Measurements from ENCODE around the gene SLC1A7. TPM values are rescaled to one million over a fixed set of nuclear protein-coding genes. Genes with fewer than 3 reads are reported as not detected.

The SLC1A7 gene
- total RNA-seq, 1 donor: 0.94 TPM

DNA sequence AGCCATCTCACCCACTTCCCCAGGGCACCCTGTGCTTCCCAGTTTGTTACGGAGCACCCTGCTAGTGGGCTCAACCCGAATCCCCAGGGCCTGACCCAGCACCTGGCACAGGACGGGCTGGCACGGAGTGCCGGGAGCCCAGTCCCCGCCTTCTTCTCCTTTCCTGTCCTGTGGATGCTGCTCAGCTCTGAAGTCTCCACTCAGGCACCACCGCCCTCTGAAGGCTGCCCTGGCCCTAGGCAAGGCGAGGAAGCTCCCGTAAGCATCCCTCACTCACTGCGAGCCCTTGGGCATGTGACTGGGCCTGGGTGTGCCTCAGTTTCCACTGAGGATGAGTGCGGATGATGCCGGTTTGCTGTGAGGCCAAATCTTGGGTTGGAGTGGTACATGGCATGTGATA is 21.8 kb downstream of the SLC1A7 start:
- Histone ChIP-seq H3K27me3 (ENCODE audit: insufficient read depth, low read length) (no peaks in the 10 kb centered on the region), H3K4me1 (ENCODE audit: insufficient read depth, low read length) (no peaks in the 10 kb centered on the region), H3K4me3 (ENCODE audit: low read length) (no peak overlapping the region), H3K9me3 (ENCODE audit: low read depth, low read length) (no peaks in the 10 kb centered on the region)

DNA sequence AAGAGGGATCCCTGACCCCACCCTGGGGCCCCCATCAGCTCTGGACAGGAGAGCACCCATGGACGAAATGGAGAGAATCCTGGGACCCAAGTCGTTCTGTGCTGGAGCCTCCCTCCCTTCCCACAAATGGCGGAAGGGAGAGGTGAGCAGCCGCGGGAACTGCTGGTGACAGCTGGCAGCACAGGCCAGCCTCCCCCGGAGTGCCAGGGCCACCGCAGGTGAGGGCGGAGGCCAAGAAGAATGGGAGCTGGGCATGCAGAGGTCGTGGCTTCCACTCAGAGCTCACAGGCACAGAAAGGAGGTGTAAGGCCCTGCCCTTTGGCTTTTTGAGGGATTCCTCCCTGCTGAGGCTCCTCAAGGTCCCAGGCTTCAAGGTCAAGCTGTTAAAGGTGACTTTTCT is 24.6 kb downstream of the SLC1A7 start:
- Histone ChIP-seq H3K27me3 (ENCODE audit: insufficient read depth, low read length) (no peaks in the 10 kb centered on the region), H3K9me3 (ENCODE audit: low read depth, low read length) (no peaks in the 10 kb centered on the region), H3K4me1 (ENCODE audit: insufficient read depth, low read length) (no peaks in the 10 kb centered on the region), H3K4me3 (ENCODE audit: low read length) (no peak overlapping the region)

DNA sequence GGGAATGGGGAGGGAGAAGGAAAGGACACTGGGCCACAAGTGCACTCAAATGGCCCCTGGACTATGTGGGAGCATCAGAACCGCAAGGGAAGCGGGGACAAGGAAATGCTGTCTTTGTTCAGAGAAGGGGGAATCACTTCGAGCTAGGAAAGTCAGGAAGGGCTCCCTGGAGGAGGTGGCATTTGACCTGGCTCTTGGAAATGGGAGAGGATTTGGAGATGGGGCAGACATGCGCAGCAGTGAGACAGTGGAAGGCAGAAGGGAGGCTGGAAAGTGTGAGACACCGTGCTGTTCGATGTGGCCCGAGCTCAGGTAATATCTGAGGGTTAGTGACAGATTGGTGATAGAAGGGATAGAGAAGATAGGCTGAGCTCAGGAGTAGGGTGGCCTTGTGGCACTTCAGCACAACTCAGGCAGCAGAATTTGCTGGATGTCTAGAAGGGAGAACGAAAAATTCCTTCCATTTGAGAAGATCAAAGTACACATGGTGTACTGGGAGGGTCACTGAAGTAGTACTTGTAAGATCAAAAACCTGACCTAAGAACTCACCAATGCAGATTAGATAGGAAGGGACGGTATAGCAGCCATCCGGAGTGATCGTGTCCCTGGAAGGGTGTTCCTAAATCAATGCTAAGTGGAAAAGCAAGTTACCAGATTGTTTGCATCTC is 25.4 kb downstream of the SLC1A7 start:
- H3K27me3 ChIP-seq (ENCODE audit: insufficient read depth, low read length): no peaks in the 10 kb centered on the region
- H3K9me3 ChIP-seq (ENCODE audit: low read depth, low read length): no peaks in the 10 kb centered on the region
- no peak overlapping the region for H3K4me3 ChIP-seq (ENCODE audit: low read length)
- no peaks in the 10 kb centered on the region for H3K4me1 ChIP-seq (ENCODE audit: insufficient read depth, low read length)

DNA sequence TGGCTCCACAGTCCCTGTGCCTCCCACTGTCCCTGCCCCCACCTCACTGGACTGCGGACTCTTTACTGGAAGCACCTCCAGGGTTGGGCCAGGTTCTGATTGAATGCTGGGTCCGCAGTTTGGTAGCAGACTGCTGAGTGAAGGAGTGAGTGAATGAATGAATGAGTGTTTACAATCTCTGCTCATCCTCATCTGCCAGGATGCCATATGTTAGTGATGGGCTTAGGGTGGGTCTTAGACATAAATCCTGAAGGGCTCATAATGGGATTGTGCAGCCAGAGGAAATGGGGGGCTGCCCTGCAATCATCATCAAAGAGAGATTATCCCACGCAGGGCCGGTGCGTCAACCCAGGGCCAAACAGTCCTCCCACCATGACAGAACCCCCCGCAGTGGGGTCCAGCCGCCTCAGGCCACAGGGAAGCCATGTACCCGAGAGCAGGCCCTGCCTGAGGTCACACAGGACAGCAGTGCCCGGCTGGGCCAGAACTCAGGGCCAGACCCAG is 26.1 kb downstream of the SLC1A7 start:
- no peaks in the 10 kb centered on the region for H3K27me3 ChIP-seq (ENCODE audit: insufficient read depth, low read length)

DNA sequence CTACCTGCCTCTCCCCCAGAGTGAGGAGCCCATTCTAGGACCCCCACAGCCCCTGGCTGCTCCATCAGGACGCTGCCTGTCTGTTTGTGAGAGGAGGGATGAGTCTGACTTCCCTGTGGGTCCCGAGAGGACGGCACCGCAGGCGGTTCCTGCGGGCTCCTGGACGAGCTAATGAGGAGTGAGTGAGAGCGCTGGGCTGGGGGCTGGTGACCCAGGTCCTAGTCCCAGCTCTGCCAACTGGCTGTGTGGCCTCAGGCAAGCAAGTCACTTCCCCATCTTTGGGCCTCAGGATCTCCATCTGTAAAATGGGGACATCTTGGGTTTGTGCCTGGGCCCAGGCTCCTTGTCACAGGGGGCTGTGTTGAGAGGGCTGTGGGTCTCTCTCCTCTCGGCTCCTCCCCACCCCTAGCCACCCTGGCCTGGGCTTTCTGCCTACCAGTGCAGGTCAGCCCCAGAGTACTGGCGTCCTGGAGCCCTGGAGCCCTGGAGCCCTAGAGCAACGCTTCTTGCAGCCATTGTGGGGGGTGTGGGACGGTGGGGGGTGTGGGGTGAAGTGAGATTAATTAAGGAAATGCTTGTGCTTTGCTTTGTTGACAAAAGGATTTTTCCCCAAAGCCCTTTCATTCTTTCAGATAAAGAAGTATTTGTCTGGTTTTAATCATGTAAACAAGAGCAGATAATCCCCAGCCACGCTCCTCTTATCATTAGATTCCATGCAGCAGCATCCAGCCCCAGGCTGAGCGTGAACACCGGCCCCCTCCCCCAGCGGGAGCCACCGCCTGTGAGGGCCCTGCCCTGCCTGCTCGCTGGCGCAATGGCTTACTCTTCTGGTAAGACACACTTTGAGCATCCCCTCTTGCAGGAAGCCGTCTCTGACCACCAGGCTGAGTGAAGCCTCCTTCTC is 26.8 kb downstream of the SLC1A7 start:
- Histone ChIP-seq H3K27me3 (ENCODE audit: insufficient read depth, low read length) (no peaks in the 10 kb centered on the region), H3K4me1 (ENCODE audit: insufficient read depth, low read length) (peaks cover 11% of the 10 kb centered on the region), H3K4me3 (ENCODE audit: low read length) (no peak overlapping the region), H3K9me3 (ENCODE audit: low read depth, low read length) (no peaks in the 10 kb centered on the region)

More for the DNA sequence above, 26.1 kb downstream of the SLC1A7 start:
- no peaks in the 10 kb centered on the region for H3K9me3 ChIP-seq (ENCODE audit: low read depth, low read length)
- H3K4me3 ChIP-seq (ENCODE audit: low read length): no peak overlapping the region
- peaks cover 4% of the 10 kb centered on the region for H3K4me1 ChIP-seq (ENCODE audit: insufficient read depth, low read length)

DNA sequence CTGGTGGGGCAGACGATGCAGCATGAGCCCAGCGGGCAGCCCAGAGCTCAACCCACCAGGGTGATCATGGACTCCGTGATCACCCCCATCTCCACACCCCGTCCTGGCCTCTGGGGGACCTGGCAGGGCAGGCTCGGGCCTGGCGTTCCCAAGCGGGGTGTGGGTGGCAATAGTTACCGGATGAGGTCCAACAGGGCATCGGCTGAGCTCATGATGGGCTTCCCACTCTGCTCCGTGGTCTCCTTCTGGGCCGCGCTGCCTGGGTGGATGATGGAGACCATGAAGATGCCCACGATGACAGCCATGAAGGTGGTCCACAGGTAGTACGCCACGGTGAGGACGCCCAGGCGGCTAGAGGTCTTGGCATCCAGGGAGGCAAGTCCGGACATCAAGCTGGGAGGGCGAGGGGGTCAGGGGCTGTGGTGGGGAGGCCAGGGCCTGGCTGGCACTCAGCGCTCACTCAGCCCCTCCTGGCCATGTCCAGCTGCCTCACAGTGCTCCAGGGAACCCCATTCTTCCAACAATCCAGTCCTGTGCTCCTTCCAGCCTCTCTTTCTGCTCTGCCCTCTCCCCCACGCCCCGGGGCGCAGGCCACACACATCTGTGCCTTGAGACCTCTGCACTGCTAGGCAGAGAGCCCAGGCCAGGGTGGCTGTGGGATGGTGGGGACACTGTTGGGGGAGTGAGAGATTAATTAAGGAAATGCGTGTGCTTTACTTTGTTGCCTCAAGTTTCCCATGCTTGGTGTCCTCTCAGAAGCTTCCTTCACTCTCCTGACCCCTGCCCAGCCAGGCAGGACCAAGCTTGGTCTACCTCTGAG is 27.6 kb downstream of the SLC1A7 start:
- Histone ChIP-seq H3K4me1 (ENCODE audit: insufficient read depth, low read length) (peaks cover 19% of the 10 kb centered on the region), H3K27me3 (ENCODE audit: insufficient read depth, low read length) (no peaks in the 10 kb centered on the region), H3K4me3 (ENCODE audit: low read length) (no peak overlapping the region), H3K9me3 (ENCODE audit: low read depth, low read length) (no peaks in the 10 kb centered on the region)

DNA sequence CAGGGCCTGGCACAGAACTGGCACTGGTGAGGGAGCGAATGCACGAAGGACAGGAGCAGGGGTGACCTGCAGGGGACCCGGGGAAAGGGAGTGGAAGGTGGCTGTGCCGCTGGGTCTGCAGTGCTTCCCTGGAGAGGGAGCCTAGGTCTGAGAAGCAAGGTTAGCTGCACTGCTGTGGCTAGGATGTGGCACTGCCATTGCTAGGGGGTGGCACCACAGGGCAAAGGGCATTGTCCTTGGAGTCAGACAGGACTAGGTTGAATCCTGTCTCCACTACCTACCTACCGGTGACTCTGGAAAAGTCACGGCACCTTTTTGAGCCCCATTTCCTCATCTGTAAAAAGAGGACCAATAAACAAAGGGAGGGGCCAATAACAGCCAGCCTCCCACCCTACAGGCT is 28.3 kb downstream of the SLC1A7 start:
- no peak overlapping the region for H3K4me3 ChIP-seq (ENCODE audit: low read length)
- H3K4me1 ChIP-seq (ENCODE audit: insufficient read depth, low read length): peaks cover 20% of the 10 kb centered on the region
- H3K27me3 ChIP-seq (ENCODE audit: insufficient read depth, low read length): no peaks in the 10 kb centered on the region
- no peaks in the 10 kb centered on the region for H3K9me3 ChIP-seq (ENCODE audit: low read depth, low read length)

DNA sequence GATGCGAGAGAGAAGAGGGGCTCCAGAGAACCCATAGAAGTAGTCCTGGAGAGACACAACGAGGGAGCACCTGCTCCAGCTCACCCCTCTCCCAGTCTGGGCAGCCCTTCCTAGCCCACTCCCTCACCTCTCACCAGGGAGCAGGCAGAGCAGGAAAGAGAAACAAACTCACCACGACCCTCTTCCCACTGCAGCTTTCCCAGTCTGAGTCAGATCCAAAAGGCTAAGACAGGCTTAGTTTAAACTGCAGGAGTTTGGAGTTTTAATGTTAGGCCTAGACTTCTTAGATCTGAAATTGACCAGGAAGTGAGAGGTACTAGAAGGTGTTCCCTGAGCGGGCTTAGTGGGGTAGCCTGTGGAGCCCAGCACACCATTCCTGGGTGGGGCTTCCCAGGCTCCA is 29.6 kb downstream of the SLC1A7 start:
- no peaks in the 10 kb centered on the region for H3K27me3 ChIP-seq (ENCODE audit: insufficient read depth, low read length)
- peaks cover 22% of the 10 kb centered on the region for H3K4me1 ChIP-seq (ENCODE audit: insufficient read depth, low read length)
- H3K9me3 ChIP-seq (ENCODE audit: low read depth, low read length): no peaks in the 10 kb centered on the region
- no peak overlapping the region for H3K4me3 ChIP-seq (ENCODE audit: low read length)

DNA sequence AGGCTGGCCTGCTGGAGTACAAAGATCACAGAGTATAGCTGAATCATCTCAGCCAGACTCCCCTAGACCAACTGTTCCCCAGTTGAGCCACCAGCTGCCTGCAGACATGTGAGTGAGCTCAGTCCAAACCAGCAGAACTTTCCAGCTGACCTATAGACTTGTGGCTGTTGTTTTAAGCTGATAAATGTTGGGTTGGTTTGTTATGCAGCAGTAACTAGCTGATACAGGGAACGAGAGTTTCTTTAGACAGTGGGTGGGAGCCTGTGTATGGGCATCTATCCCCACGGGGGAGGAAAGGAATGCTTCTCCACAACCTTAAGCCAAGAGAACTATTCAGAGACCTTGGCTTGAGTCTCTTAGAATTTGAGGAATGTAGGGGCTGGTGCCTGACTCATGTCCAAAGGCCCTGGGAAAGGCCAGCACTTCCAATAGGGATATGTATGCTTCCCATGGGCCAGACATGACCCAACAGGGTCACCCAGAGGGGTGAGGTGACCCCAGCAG is 30.1 kb downstream of the SLC1A7 start:
- H3K4me3 ChIP-seq (ENCODE audit: low read length): no peak overlapping the region
- H3K27me3 ChIP-seq (ENCODE audit: insufficient read depth, low read length): no peaks in the 10 kb centered on the region
- H3K4me1 ChIP-seq (ENCODE audit: insufficient read depth, low read length): peaks cover 26% of the 10 kb centered on the region
- H3K9me3 ChIP-seq (ENCODE audit: low read depth, low read length): no peaks in the 10 kb centered on the region

DNA sequence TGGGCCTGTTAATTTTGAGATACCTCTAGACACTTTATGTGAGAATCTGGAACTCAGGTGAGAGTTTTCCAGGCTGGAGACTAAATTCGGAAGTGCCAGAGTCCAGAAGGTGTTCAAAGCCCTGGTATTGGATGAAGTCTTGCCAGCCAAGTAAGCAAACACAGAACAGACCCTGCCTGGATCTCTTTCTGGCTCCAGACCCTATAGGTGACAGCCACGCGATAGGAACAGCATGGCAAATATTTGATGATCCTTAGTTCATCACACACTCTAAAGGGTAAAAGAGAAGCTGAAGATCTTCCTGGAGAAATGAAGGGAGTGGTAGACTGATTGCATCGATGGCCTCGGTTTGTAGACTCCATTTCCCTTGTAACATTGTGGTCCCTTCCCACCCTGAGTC is 30.7 kb downstream of the SLC1A7 start:
- Histone ChIP-seq H3K4me3 (ENCODE audit: low read length) (no peak overlapping the region), H3K27me3 (ENCODE audit: insufficient read depth, low read length) (no peaks in the 10 kb centered on the region), H3K4me1 (ENCODE audit: insufficient read depth, low read length) (peaks cover 26% of the 10 kb centered on the region), H3K9me3 (ENCODE audit: low read depth, low read length) (no peaks in the 10 kb centered on the region)

DNA sequence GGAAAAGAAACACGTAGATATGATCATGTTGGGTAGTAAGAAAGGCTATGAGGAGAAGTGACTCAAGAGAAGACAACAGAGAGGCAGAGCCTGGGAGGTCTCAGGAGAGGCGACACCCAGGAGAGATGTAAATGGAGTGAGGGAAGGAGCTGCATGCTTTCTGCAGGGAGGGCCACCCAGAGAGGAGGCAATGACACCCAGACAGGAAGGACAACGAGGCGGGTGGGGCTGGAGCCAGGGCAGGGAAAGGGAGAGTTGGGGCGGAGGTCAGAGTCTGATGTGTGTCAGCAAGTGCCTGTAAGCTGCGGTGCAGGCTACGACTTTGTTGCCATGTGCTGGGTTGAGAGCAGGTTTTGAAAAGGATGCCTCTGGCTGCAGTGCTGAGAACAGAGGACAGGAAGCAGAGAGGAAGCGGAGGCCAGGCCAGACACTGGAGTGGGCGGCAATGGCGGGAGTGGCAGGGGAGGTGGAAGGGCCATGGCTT is 31.3 kb downstream of the SLC1A7 start:
- Histone ChIP-seq H3K4me1 (ENCODE audit: insufficient read depth, low read length) (peaks cover 26% of the 10 kb centered on the region), H3K27me3 (ENCODE audit: insufficient read depth, low read length) (no peaks in the 10 kb centered on the region)

DNA sequence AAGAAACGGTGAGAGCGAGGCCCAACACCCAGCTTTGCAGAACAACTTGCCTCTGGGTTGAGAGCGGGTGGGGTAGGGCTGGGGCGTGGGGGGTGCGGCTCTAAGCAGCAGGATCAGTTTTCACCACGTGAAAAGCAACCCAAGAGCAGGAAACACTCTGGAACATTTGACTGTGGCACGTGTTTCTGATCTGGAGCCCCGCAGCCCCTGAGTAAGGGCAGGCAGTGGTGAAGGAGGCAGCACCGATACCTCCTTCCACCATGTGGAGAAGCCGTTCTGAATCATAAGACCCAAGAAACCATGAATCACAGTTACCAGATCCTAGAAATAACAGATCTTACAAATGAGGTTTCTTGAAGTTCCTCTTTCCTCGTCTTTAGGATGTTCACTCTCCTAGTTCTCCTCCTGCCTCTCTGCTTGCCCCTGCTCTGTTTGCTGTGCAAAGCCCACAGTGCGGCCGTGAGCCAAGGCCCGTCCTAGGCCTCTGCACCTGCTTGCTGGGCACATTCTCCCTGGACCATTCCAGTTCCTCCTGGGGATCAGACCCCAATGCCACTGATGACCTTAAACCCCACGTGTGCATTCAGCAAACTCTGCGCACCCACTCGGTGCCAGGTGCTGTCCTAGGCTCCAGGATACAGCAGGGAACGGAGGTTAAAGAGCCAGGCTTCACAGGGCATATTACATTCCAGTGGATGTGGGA is 31.9 kb downstream of the SLC1A7 start:
- H3K4me3 ChIP-seq (ENCODE audit: low read length): no peak overlapping the region
- no peaks in the 10 kb centered on the region for H3K27me3 ChIP-seq (ENCODE audit: insufficient read depth, low read length)
- no peaks in the 10 kb centered on the region for H3K9me3 ChIP-seq (ENCODE audit: low read depth, low read length)
- H3K4me1 ChIP-seq (ENCODE audit: insufficient read depth, low read length): peaks cover 26% of the 10 kb centered on the region

More for the DNA sequence above, 31.3 kb downstream of the SLC1A7 start:
- no peaks in the 10 kb centered on the region for H3K9me3 ChIP-seq (ENCODE audit: low read depth, low read length)
- H3K4me3 ChIP-seq (ENCODE audit: low read length): no peak overlapping the region

DNA sequence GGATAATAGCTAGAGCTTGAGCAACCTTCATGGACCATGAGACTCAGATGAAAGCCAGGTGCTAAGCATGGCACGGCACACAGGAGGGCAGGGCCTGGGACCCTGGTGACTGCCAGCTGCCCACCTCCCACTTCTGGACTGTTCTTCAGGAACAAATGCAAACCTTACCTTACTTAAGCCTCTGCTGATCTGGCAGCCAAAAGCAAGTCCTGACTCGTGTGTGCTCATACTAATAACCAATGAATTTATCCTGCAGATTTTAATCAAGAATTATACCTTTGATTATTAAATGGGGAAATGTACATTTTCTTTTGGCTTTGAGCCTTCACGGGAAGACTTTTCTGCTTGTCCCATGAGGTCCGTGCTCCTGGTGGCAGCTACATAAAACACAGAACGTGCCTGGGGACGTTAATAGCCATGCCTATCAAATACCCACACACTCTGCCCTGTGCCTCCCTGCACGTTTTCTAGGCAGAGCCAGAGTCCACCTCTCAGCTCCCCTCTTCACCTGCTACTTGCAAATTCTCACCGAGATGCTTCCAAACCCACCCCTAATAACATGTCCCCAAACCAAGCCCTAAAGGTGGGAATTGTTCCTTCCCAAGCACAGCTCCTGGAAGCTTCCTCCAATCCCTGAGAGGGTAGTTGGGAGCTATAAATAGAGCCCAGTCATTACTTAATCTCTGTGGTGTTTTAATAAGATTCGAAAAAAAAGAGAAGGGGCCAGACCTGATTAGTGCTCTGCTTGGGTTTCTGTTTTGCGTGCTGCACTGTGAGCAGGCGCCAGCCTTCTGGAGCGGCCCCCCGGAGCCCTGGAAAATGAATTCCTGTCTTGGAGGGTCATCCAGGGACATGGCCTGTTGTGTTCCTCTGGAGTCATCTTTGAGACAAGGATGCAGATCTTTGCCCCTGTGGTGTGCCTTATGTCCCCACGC is 33.5 kb downstream of the SLC1A7 start:
- no peaks in the 10 kb centered on the region for H3K27me3 ChIP-seq (ENCODE audit: insufficient read depth, low read length)
- no peak overlapping the region for H3K4me3 ChIP-seq (ENCODE audit: low read length)
- H3K4me1 ChIP-seq (ENCODE audit: insufficient read depth, low read length): peaks cover 26% of the 10 kb centered on the region
- H3K9me3 ChIP-seq (ENCODE audit: low read depth, low read length): no peaks in the 10 kb centered on the region
